HCT116 (cell line): ENCODE data around the gene SDK2. TPM values are rescaled to one million over a fixed set of nuclear protein-coding genes. Genes with fewer than 3 reads are reported as not detected.

Experiments
- ATAC-seq: fragments of 200-7000 bp; cut with Tn5 transposase; 2 replicates; pipeline ENCODE4 v1.9.1; 2020; ENCODE audit warnings: mild to moderate bottlenecking, moderate library complexity
- BruUV-seq: library from RNA; stranded (reverse); fragments of 400-500 nt; replicated peaks from 2 replicates; lab custom pipeline; 2021; lab: Mats Ljungman, UMichigan
- CTCF ChIA-PET: fragments of 300-600 bp; sonication (Branson Sonifier 250); formaldehyde crosslinking; loops from one replicate; lab custom pipeline; 2021; ENCODE audit warnings: antibody characterized with exemption; lab: Charles Lee
- POLR2A ChIA-PET: fragments of 300-600, 350-600 bp; sonication (Branson Sonifier 250); formaldehyde crosslinking; loops from one replicate; lab custom pipeline; 2021; ENCODE audit warnings: antibody characterized with exemption; lab: Charles Lee
- RAD21 ChIA-PET, 2 experiments: fragments of 300-600 bp; sonication (Branson Sonifier 250); formaldehyde crosslinking; loops; one replicate each; lab custom pipeline; 2023; ENCODE audit warnings: low total read pairs in 2 of 2; ENCODE audit not compliant: uncharacterized antibody in 2 of 2, unreplicated experiment in 2 of 2, low non-redundant PET in 1 of 2; lab: Charles Lee
- DNase-seq: peaks from one replicate; pipeline ENCODE4 v3.0.0-alpha.2; 2010; ENCODE audit warnings: low read depth, low spot score
- H2AFZ ChIP-seq: fragments of 200-600 bp; shearing (Covaris generic), sonication (generic); 2 replicates; pipeline ENCODE4 v1.6.1; 2017; ENCODE audit warnings: low read depth, mixed run types, mixed read lengths, antibody characterized with exemption, low read length; ENCODE audit not compliant: poor library complexity, severe bottlenecking
- H3K27ac ChIP-seq: 2 replicates; pipeline ENCODE4 v1.5.1; 2012; ENCODE audit warnings: low read depth, low read length
- H3K27me3 ChIP-seq: fragments of 200-600 bp; sonication (generic); 2 replicates; pipeline ENCODE4 v1.6.1; 2016; ENCODE audit warnings: mixed run types, low read length, mixed read lengths; ENCODE audit not compliant: insufficient read depth
- H3K36me3 ChIP-seq, 2 experiments: fragments of 200-500 bp in 1 of 2; fragments of 200-600 bp in 1 of 2; sonication (Bioruptor generic) in 1 of 2; sonication (generic) in 1 of 2; 2 replicates each; pipeline versions ENCODE4 v1.5.1 to v1.6.1; 2014 to 2016; ENCODE audit warnings: low read length in 2 of 2, inconsistent platforms in 1 of 2, mixed read lengths in 1 of 2, mixed run types in 1 of 2; ENCODE audit not compliant: insufficient read depth in 2 of 2, control insufficient read depth in 1 of 2
- H3K4me1 ChIP-seq, 2 experiments: fragments of 200-600 bp in 1 of 2; sonication (generic) in 1 of 2; 2 replicates each; pipeline versions ENCODE4 v1.5.1 to v1.6.1; 2012 to 2017; ENCODE audit warnings: low read length in 2 of 2, inconsistent platforms in 1 of 2, mild to moderate bottlenecking in 1 of 2, mixed read lengths in 1 of 2, mixed run types in 1 of 2, moderate library complexity in 1 of 2; ENCODE audit not compliant: insufficient read depth in 2 of 2, control insufficient read depth in 1 of 2
- H3K4me2 ChIP-seq: fragments of 200-600 bp; sonication (generic); 2 replicates; pipeline ENCODE4 v1.6.1; 2017; ENCODE audit warnings: mixed run types, low read length, mixed read lengths
- H3K4me3 ChIP-seq, 2 experiments: fragments of 200-600 bp in 1 of 2; sonication (generic) in 1 of 2; replicated peaks in 1 of 2; 2 replicates each; pipeline ENCODE4 v1.5.1; 2011 to 2016; ENCODE audit warnings: low read length in 2 of 2, control low read depth in 1 of 2, low read depth in 1 of 2, mild to moderate bottlenecking in 1 of 2, mixed read lengths in 1 of 2, mixed run types in 1 of 2
- H3K79me2 ChIP-seq: fragments of 200-600 bp; sonication (generic); 2 replicates; pipeline ENCODE4 v1.6.1; 2017; ENCODE audit warnings: mild to moderate bottlenecking, mixed run types, low read length, moderate library complexity, mixed read lengths; ENCODE audit not compliant: insufficient read depth
- H3K9ac ChIP-seq: fragments of 200-600 bp; sonication (generic); 2 replicates; pipeline ENCODE4 v1.6.1; 2016; ENCODE audit warnings: low read length, mixed read lengths
- H3K9me2 ChIP-seq: fragments of 200-600 bp; sonication (generic), shearing (Covaris generic); 2 replicates; pipeline ENCODE4 v1.6.1; 2017; ENCODE audit warnings: mixed run types, mild to moderate bottlenecking, moderate library complexity; ENCODE audit not compliant: insufficient read depth
- H3K9me3 ChIP-seq, 2 experiments: fragments of 200-500 bp in 1 of 2; fragments of 200-600 bp in 1 of 2; sonication (Bioruptor generic) in 1 of 2; sonication (generic) in 1 of 2; 2 replicates each; pipeline ENCODE4 v1.6.1; 2014 to 2017; ENCODE audit warnings: low read length in 2 of 2, mixed read lengths in 2 of 2, inconsistent platforms in 1 of 2, low read depth in 1 of 2, mild to moderate bottlenecking in 1 of 2, mixed run types in 1 of 2, moderate library complexity in 1 of 2; ENCODE audit not compliant: control insufficient read depth in 1 of 2, insufficient read depth in 1 of 2
- H4K20me1 ChIP-seq: fragments of 200-600 bp; sonication (generic), shearing (Covaris generic); 2 replicates; pipeline ENCODE4 v1.6.1; 2017; ENCODE audit warnings: mixed run types, mild to moderate bottlenecking, moderate library complexity; ENCODE audit not compliant: insufficient read depth
- EGR1 ChIP-seq: IDR thresholded peaks from 2 replicates; pipeline ENCODE4 v1.6.1; 2012; ENCODE audit warnings: low read depth
- EZH2phosphoT487 ChIP-seq: fragments of 200-600 bp; IDR thresholded peaks from 2 replicates; pipeline ENCODE4 v1.6.1; 2018; ENCODE audit warnings: antibody characterized with exemption, borderline replicate concordance
- POLR2AphosphoS5 ChIP-seq: IDR thresholded peaks from 2 replicates; pipeline ENCODE4 v1.6.1; 2011; ENCODE audit warnings: mild to moderate bottlenecking, low read depth, low read length, moderate library complexity
- RAD21 ChIP-seq: IDR thresholded peaks from 2 replicates; pipeline ENCODE4 v1.6.1; 2012; ENCODE audit warnings: low read depth, mild to moderate bottlenecking
- SP1 ChIP-seq: IDR thresholded peaks from 2 replicates; pipeline ENCODE4 v1.6.1; 2012; ENCODE audit warnings: low read depth
- TCF7L2 ChIP-seq: IDR thresholded peaks from 2 replicates; pipeline ENCODE4 v1.7.0; 2011; ENCODE audit warnings: borderline replicate concordance, inconsistent platforms; ENCODE audit not compliant: insufficient read depth, insufficient read length; ENCODE audit errors: extremely low read depth
- ZNF274 ChIP-seq: fragments of 200-500 bp; sonication (Bioruptor generic); IDR thresholded peaks from 2 replicates; pipeline ENCODE4 v1.6.1; 2014; ENCODE audit warnings: mild to moderate bottlenecking, low read depth, low read length, inconsistent platforms
- intact Hi-C: fragments of 100-400 bp; cut with micrococcal nuclease; formaldehyde crosslinking; loops from 2 replicates; pipeline ENCODE4 v1.10.0; 2022
- total RNA-seq: library from RNA; stranded (reverse); gene quantifications from one replicate; pipeline ENCODE4 v1.2.1, GENCODE V29; 2021; ENCODE audit not compliant: unreplicated experiment
- TF ChIP-seq, protein P1 (sequence below), 3 experiments: fragments of 200-600 bp in 1 of 3; sonication (generic) in 1 of 3; IDR thresholded peaks in 2 of 3; conservative IDR thresholded peaks in 1 of 3; 2 replicates each; pipeline ENCODE4 v1.5.1; 2012 to 2017; ENCODE audit warnings: low read depth in 2 of 3, low read length in 2 of 3, antibody characterized with exemption in 1 of 3, borderline replicate concordance in 1 of 3, control low read depth in 1 of 3, mild to moderate bottlenecking in 1 of 3, mixed read lengths in 1 of 3, mixed run types in 1 of 3, moderate library complexity in 1 of 3; ENCODE audit not compliant: insufficient read depth in 1 of 3
- TF ChIP-seq, protein P2 (sequence below): IDR thresholded peaks from 2 replicates; pipeline ENCODE4 v1.6.1; 2012

SDK2 gene
- total RNA-seq, 1 experiment from 2014 or later: 0.10 TPM

DNA sequence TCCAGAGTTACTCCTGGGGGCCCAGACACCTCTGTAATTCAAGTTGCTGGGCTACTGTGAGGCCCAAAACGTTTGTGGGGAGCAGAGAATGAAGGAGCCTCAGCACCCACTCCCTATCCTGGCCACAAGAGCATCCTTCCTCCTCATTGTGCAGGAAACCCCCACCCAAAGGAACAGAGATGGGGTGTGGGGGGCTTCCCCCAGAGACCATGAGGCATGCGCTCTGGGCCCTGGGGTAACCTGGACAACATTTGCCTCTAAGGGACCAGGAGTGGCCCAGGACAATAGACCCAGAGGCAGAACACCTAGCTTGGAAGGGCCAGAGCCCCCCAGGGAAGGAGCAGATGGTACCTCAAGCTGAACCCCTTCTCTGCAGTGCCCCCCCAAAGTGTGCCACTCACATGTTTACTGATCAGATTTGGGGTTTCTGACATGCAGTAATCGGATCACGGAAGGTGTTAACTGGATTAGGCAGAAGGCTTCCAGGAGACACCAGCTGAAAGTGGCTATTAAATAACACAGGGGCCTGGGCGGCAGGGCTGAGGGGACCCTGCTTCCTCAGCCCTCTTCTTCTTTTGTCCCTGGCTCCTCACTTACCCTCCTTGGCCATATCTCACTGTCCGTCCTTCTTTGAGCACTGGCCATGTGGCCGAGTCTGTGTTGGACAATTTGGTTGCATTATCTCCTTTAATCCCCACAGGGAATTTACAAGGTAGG, 50.8 kb downstream of the SDK2 start:
- Histone ChIP-seq H3K4me1 (no peaks in the 10 kb centered on the region), H2AFZ (no peak overlapping the region), H3K79me2 (no peaks in the 10 kb centered on the region), H3K27ac (no peak overlapping the region), H3K4me3 (no peak overlapping the region), H3K36me3 (no peaks in the 10 kb centered on the region), H4K20me1 (no peaks in the 10 kb centered on the region), H3K9me2 (no peaks in the 10 kb centered on the region), H3K9ac (no peak overlapping the region), H3K27me3 (no peaks in the 10 kb centered on the region; the same call in 1 of the 2 replicates), H3K9me3 (no peaks in the 10 kb centered on the region), H3K4me2 (no peak overlapping the region)
- ChIA-PET CTCF (no interaction called here), POLR2A (no interaction called here), RAD21 (no interaction called here)
- no peak for ATAC-seq
- BruUV-seq: no TSS peak
- TF ChIP-seq, protein P1, sequence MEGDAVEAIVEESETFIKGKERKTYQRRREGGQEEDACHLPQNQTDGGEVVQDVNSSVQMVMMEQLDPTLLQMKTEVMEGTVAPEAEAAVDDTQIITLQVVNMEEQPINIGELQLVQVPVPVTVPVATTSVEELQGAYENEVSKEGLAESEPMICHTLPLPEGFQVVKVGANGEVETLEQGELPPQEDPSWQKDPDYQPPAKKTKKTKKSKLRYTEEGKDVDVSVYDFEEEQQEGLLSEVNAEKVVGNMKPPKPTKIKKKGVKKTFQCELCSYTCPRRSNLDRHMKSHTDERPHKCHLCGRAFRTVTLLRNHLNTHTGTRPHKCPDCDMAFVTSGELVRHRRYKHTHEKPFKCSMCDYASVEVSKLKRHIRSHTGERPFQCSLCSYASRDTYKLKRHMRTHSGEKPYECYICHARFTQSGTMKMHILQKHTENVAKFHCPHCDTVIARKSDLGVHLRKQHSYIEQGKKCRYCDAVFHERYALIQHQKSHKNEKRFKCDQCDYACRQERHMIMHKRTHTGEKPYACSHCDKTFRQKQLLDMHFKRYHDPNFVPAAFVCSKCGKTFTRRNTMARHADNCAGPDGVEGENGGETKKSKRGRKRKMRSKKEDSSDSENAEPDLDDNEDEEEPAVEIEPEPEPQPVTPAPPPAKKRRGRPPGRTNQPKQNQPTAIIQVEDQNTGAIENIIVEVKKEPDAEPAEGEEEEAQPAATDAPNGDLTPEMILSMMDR (IDR thresholded peaks at IDR 0.05 in 2 of 3, conservative IDR thresholded peaks at IDR 0.05 in 1 of 3; ENCODE audit: borderline replicate concordance in 1 of 3, insufficient read depth in 1 of 3, low read depth in 2 of 3, low read length in 2 of 3): no peak
- no peak for TF ChIP-seq ZNF274
- TF ChIP-seq SP1: no peak
- TF ChIP-seq RAD21: no peak
- TF ChIP-seq EGR1: no peak
- no peak for TF ChIP-seq TCF7L2
- TF ChIP-seq EZH2phosphoT487: no peak
- no peak for TF ChIP-seq POLR2AphosphoS5
- TF ChIP-seq, protein P2, sequence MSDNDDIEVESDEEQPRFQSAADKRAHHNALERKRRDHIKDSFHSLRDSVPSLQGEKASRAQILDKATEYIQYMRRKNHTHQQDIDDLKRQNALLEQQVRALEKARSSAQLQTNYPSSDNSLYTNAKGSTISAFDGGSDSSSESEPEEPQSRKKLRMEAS: no peak
- no peak for DNase-seq
- intact Hi-C loops: loop anchor here (10.0 kb wide), 2 partner anchors 121 to 401 kb away; no protein-coding TSS in a partner anchor
